Activated naive CD4-positive, alpha-beta T cell treated with anti-CD3 and anti-CD28 coated beads, Interleukin-2, amount 10 ng/mL, durations not matched to agents 7 days and 5 days (primary cell): ENCODE measurements around the gene PCNX4.

Source experiments
- CTCF ChIA-PET: fragments of 350-600 bp; sonication (Branson Sonifier 250); formaldehyde crosslinking; loops from one replicate; lab custom pipeline; 2021; ENCODE audit warnings: antibody characterized with exemption; lab: Charles Lee
- DNase-seq: peaks from one replicate; pipeline ENCODE4 v3.0.0-alpha.2; 2020
- H3K27ac Mint-ChIP-seq: one replicate; pipeline ENCODE4 v1.8.0; 2021; ENCODE audit warnings: mild to moderate bottlenecking, moderate library complexity, mixed read lengths
- H3K27me3 Mint-ChIP-seq: one replicate; pipeline ENCODE4 v1.8.0; 2021; ENCODE audit warnings: mild to moderate bottlenecking, mixed read lengths
- H3K36me3 Mint-ChIP-seq: one replicate; pipeline ENCODE4 v1.8.0; 2021; ENCODE audit warnings: mixed read lengths
- H3K4me1 Mint-ChIP-seq: one replicate; pipeline ENCODE4 v1.8.0; 2021; ENCODE audit warnings: mixed read lengths
- H3K4me3 Mint-ChIP-seq: one replicate; pipeline ENCODE4 v1.8.0; 2021; ENCODE audit warnings: mild to moderate bottlenecking, moderate library complexity, mixed read lengths
- H3K9me3 Mint-ChIP-seq: one replicate; pipeline ENCODE4 v1.8.0; 2021; ENCODE audit warnings: mixed read lengths

Gene PCNX4

GRCh38 chr14:60212503-60213371 is 121.0 kb downstream of the PCNX4 start:
- CTCF ChIA-PET: interaction anchor here (1.1 kb wide), 1 partner anchor 29 kb away, joined by 3 read pairs; no protein-coding TSS in a partner anchor
- Mint-ChIP-seq H3K36me3 (no peaks in the 10 kb centered on the region), H3K4me1 (no peaks in the 10 kb centered on the region), H3K27ac (no peak overlapping the region), H3K27me3 (no peaks in the 10 kb centered on the region), H3K4me3 (no peak overlapping the region), H3K9me3 (no peaks in the 10 kb centered on the region)
- DNase-seq: no peak

DNA sequence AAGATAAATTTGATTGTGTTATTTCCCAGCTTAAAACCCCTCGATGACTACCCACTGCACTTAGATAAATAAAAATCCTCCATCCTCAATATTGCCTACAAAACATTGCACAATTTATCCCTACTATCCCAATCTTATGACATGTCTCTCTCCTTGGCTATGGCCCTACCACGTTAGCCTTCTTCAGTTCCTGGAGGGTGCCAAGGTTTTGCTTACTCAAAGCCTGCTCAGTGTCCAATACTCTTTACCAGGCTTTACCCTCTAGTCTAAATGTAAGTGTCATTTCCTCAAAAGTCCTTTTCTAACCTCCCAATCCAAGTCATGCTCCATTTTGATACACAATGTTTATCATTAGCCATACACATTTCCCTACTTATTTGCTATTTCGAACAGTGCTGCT is 122.3 kb downstream of the PCNX4 start:
- Mint-ChIP-seq H3K4me3 (no peak overlapping the region), H3K36me3 (no peaks in the 10 kb centered on the region), H3K27ac (no peak overlapping the region), H3K4me1 (no peaks in the 10 kb centered on the region), H3K9me3 (no peaks in the 10 kb centered on the region), H3K27me3 (no peaks in the 10 kb centered on the region)
- DNase-seq: no peak
- CTCF ChIA-PET: interaction anchor here (1.1 kb wide), 1 partner anchor 27 kb away, joined by 3 read pairs; no protein-coding TSS in a partner anchor

DNA sequence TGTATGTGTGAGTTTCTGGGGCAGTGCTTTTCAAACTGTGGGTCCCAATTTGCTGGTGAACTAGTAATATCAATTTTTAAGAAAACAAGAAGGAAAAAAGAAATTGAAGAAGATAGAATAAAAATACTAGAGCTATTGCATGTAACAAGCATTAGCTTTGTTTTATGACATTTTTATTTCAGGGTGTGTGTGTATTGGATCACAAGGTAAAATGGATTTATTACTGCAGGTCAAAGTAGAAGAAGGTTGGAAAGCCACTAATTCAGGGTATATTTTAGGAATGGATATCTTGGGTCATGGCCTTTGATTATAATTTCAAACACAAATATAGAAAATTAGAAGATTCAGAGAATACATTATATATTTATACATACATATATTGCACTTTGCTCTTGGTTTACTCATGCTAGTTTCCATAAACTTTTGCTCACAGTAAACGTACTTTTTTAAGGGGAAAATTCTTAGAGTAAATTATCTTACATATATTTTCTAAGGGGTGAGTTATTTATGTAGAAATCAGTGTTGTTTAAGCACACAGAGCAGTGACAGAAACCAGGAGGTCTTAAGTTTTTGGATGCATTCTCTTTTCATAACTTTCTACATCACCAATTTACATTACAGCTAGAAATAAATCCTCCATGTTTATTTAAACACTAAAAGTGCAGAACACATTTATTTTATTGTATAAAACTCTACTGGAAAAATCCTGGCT is 122.8 kb downstream of the PCNX4 start:
- H3K9me3 Mint-ChIP-seq: no peaks in the 10 kb centered on the region
- no peaks in the 10 kb centered on the region for H3K4me1 Mint-ChIP-seq
- no peak for DNase-seq
- CTCF ChIA-PET: no interaction called here
- no peaks in the 10 kb centered on the region for H3K36me3 Mint-ChIP-seq
- H3K27ac Mint-ChIP-seq: no peak overlapping the region
- H3K4me3 Mint-ChIP-seq: no peak overlapping the region
- no peaks in the 10 kb centered on the region for H3K27me3 Mint-ChIP-seq

- Mint-ChIP-seq H3K4me3 (no peak overlapping the region), H3K9me3 (no peaks in the 10 kb centered on the region), H3K27me3 (no peaks in the 10 kb centered on the region), H3K27ac (no peak overlapping the region), H3K36me3 (no peaks in the 10 kb centered on the region), H3K4me1 (no peaks in the 10 kb centered on the region)
- CTCF ChIA-PET: no interaction called here
- DNase-seq: no peak
Observed at GRCh38 chr14:60215127-60215444, 123.4 kb downstream of the PCNX4 start.

DNA sequence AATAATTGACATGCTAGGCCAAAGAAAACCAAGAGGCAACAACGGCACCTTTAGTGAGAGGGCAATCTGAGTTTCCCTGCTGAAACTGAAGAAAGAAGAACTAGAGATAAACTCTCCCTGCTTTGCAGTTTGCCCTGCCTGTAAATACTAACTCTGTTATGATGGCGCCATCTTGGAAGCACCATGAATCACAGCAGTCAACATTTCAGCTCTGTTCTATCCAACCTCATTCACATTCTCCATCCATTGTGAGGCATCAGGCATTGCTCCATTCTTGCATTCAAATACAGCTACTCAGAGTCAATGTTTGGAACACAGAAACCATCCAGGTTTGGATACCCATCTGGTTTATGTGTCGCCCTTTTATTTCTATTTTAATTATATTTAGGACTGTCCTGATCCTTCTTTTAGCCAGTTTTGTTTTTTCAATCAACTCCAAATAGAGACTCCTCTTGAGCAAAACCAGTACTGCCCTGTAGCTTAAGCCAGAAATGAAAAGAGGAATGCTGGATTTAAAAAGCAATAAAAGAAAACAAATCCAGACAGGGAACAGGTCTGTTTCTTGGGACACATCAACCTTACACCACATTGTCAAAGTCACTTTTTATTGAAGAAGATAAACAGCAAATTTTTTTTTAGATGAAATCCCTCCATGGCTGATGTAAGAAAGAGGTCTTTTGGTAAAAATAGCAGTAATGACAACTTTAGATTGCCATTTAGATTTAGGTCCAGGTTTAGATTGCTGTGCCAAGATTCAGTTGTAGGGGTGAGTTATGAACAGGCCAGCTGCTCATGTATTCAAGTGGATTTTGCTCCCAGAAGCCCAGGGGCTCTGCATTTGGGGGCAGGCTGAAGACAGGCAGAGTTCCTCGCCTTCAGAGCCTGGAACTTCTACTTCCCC is 124.0 kb downstream of the PCNX4 start:
- Mint-ChIP-seq H3K36me3 (no peaks in the 10 kb centered on the region), H3K4me3 (no peak overlapping the region), H3K27ac (no peak overlapping the region), H3K9me3 (no peaks in the 10 kb centered on the region), H3K27me3 (no peaks in the 10 kb centered on the region), H3K4me1 (no peaks in the 10 kb centered on the region)
- CTCF ChIA-PET: no interaction called here
- DNase-seq: no peak

- Mint-ChIP-seq H3K36me3 (no peaks in the 10 kb centered on the region), H3K27me3 (no peaks in the 10 kb centered on the region), H3K9me3 (no peaks in the 10 kb centered on the region), H3K27ac (no peak overlapping the region), H3K4me3 (no peak overlapping the region), H3K4me1 (no peaks in the 10 kb centered on the region)
- CTCF ChIA-PET: no interaction called here
- no peak for DNase-seq
Observed at GRCh38 chr14:60217713-60218112, 126.0 kb downstream of the PCNX4 start.
